ENCODE measurements around the gene COQ8B. TPM values are rescaled to one million over a fixed set of nuclear protein-coding genes. Genes with fewer than 3 reads are reported as not detected.

COQ8B gene
- total and polyA plus RNA-seq, 2 of the 4 experiments (the other 2 are of a cell fraction) = 14.9 to 23.2 TPM

GRCh38 chr19:40688309-40688708 is 28.4 kb downstream of the COQ8B start:
- Histone ChIP-seq H2BK20ac (ENCODE audit: low read depth, low read length) (no peak overlapping the region), H4K5ac (ENCODE audit: low read depth, low read length) (no peak overlapping the region), H3K56ac (ENCODE audit: extremely low read depth, insufficient read depth, low read length) (no peak overlapping the region), H3K27me3 (ENCODE audit: control insufficient read depth, insufficient read depth, low read length) (no peaks in the 10 kb centered on the region), H3K36me3 (ENCODE audit: control insufficient read depth, insufficient read depth, low read length) (peaks cover 37% of the 10 kb centered on the region), H3K9me1 (ENCODE audit: insufficient read depth, low read length) (peaks cover 33% of the 10 kb centered on the region), H3K4me2 (ENCODE audit: low read depth, low read length) (peak overlapping the region; percentile 98), H3K4me3 (ENCODE audit: insufficient read depth, low read depth, low read length) (peak overlapping the region; percentile 15), H2AK5ac (ENCODE audit: low read depth, low read length) (peak overlapping the region; percentile 96; the same call in 1 of the 2 replicates), H2BK120ac (ENCODE audit: low read depth, low read length) (no peak overlapping the region), H4K20me1 (ENCODE audit: insufficient read depth, low read length) (peaks cover 38% of the 10 kb centered on the region), H3K9ac (ENCODE audit: low read depth, low read length) (no peak overlapping the region), H3K14ac (replicated peaks; ENCODE audit: low read depth, low read length) (peak overlapping the region; percentile 99; the same call in 1 of the 2 replicates), H4K91ac (ENCODE audit: insufficient read depth, low read depth, low read length) (no peak overlapping the region), H3K4me1 (ENCODE audit: control insufficient read depth, insufficient read depth, low read length) (peaks cover 17% of the 10 kb centered on the region), H2AFZ (replicated peaks; ENCODE audit: low read length, poor library complexity) (no peak overlapping the region), H3K23ac (ENCODE audit: low read depth, low read length) (peak overlapping the region; percentile 100), H3K27ac (ENCODE audit: insufficient read depth, low read length) (no peak overlapping the region), H3K9me3 (ENCODE audit: control insufficient read depth, insufficient read depth, low read length) (no peaks in the 10 kb centered on the region), H2BK5ac (ENCODE audit: low read depth, low read length, poor library complexity, severe bottlenecking) (no peak overlapping the region), H3K79me1 (ENCODE audit: low read depth in 1 of 2, low read length in 2 of 2) (peaks cover 30 to 64% of the 10 kb centered on the region in 2 experiments), H2BK15ac (ENCODE audit: low read depth, low read length) (no peak overlapping the region), H4K8ac (ENCODE audit: low read depth in 2 of 2, low read length in 2 of 2) (no peak overlapping the region), H3K4ac (ENCODE audit: low read depth, low read length) (no peak overlapping the region), H2AK9ac (replicated peaks; ENCODE audit: low read depth, low read length, poor library complexity) (peak overlapping the region; percentile 94), H3K18ac (ENCODE audit: low read depth, low read length) (no peak overlapping the region)
- ATAC-seq (ENCODE audit: low read depth) (no peak), DNase-seq (no peak)
- BruUV-seq (replicated peaks) = no TSS peak
- intact Hi-C loops (cut with micrococcal nuclease) = no loop called here
- dilution Hi-C loops (cut with HindIII; ENCODE audit: low sequenced_read_pairs, unreplicated experiment) = no loop called here
- ChIA-PET POLR2A (ENCODE audit: unreplicated experiment) (no interaction called here), CTCF (no interaction called here)
- no peak for TF ChIP-seq RFX5 (IDR thresholded peaks at IDR 0.05; ENCODE audit: low read depth, low read length)
- no peak for TF ChIP-seq MXI1 (IDR thresholded peaks at IDR 0.05; ENCODE audit: borderline replicate concordance, low read depth, low read length)
- no peak for TF ChIP-seq CHD1 (IDR thresholded peaks at IDR 0.05; ENCODE audit: low read depth, low read length)
- no peak for TF ChIP-seq SMC3 (IDR thresholded peaks at IDR 0.05; ENCODE audit: low read depth, low read length)
- TF ChIP-seq CEBPB (IDR thresholded peaks at IDR 0.05; ENCODE audit: low read depth, low read length) = no peak
- no peak for TF ChIP-seq RCOR1 (IDR thresholded peaks at IDR 0.05; ENCODE audit: insufficient replicate concordance, low read length)
- TF ChIP-seq USF2 (IDR thresholded peaks at IDR 0.05; ENCODE audit: low read depth, low read length) = no peak
- no peak for TF ChIP-seq ELK1 (IDR thresholded peaks at IDR 0.05; ENCODE audit: borderline replicate concordance, low read depth, low read length)
- no peak for TF ChIP-seq FOS (IDR thresholded peaks at IDR 0.05; ENCODE audit: low read depth, low read length)
- no peak for TF ChIP-seq BHLHE40 (IDR thresholded peaks at IDR 0.05; ENCODE audit: low read depth, low read length)
- in situ Hi-C loops (cut with MboI; ENCODE audit: low sequenced_read_pairs) = no loop called here
- 100% methylated on average over 1 of the region's 1 CpG; no CpG with 5 or more reads in 1 of the 2 experiments for WGBS, 2 experiments (ENCODE audit: extremely low coverage in 2 of 2, insufficient read length in 1 of 2)

All from IMR-90 (cell line).